SK-N-SH (cell line): ENCODE data around the gene DNAJC15. TPM values are rescaled to one million over a fixed set of nuclear protein-coding genes. Genes with fewer than 3 reads are reported as not detected.

Source experiments
- CTCF ChIA-PET: fragments of 300-600, 350-600 bp; formaldehyde crosslinking; extraction: SDS; loops from one replicate; lab custom pipeline; 2021; lab: Yijun Ruan, JAX
- POLR2A ChIA-PET: fragments of 350-600 bp; sonication (Branson Sonifier 250); formaldehyde crosslinking; extraction: SDS; loops from one replicate; lab custom pipeline; 2020; ENCODE audit warnings: antibody characterized with exemption, inconsistent platforms; lab: Yijun Ruan, JAX
- DNase-seq: peaks from one replicate; pipeline ENCODE4 v3.0.0; 2012
- H2AFZ ChIP-seq: fragments of 200-600 bp; sonication (generic); 2 replicates; pipeline ENCODE4 v1.8.1; 2016; ENCODE audit warnings: antibody characterized with exemption, mild to moderate bottlenecking, low read depth
- H3F3A ChIP-seq: fragments of 200-600 bp; sonication (generic); replicated peaks from 2 replicates; pipeline ENCODE3; 2016; ENCODE audit warnings: antibody characterized with exemption, mild to moderate bottlenecking; ENCODE audit not compliant: insufficient read depth
- H3K27ac ChIP-seq, 2 experiments: fragments of 200-500 bp in 1 of 2; fragments of 200-600 bp in 1 of 2; sonication (Bioruptor generic) in 1 of 2; sonication (generic), shearing (Covaris generic) in 1 of 2; 2 replicates each; pipeline versions ENCODE4 v1.5.1 to v1.6.1; 2014 to 2016; ENCODE audit warnings: low read depth in 2 of 2, inconsistent platforms in 1 of 2, low read length in 1 of 2, mild to moderate bottlenecking in 1 of 2, mixed read lengths in 1 of 2
- H3K27me3 ChIP-seq: fragments of 200-600 bp; sonication (generic), shearing (Covaris generic); 2 replicates; pipeline ENCODE4 v1.6.1; 2016; ENCODE audit warnings: mixed run types; ENCODE audit not compliant: insufficient read depth
- H3K36me3 ChIP-seq, 2 experiments: fragments of 200-500 bp in 1 of 2; fragments of 200-600 bp in 1 of 2; sonication (Bioruptor generic) in 1 of 2; sonication (generic) in 1 of 2; replicated peaks in 1 of 2; 2 replicates each; pipeline versions ENCODE3 to v1.5.1; 2014 to 2016; ENCODE audit warnings: low read length in 1 of 2, mild to moderate bottlenecking in 1 of 2; ENCODE audit not compliant: insufficient read depth in 2 of 2, control insufficient read depth in 1 of 2
- H3K4me1 ChIP-seq, 2 experiments: fragments of 200-500 bp in 1 of 2; fragments of 200-600 bp in 1 of 2; sonication (Bioruptor generic) in 1 of 2; sonication (generic), shearing (Covaris generic) in 1 of 2; 2 replicates each; pipeline versions ENCODE4 v1.5.1 to v1.6.1; 2014 to 2016; ENCODE audit warnings: low read depth in 1 of 2, low read length in 1 of 2, mixed run types in 1 of 2; ENCODE audit not compliant: insufficient read depth in 2 of 2, control insufficient read depth in 1 of 2
- H3K4me2 ChIP-seq: fragments of 200-600 bp; sonication (generic), shearing (Covaris generic); 2 replicates; pipeline ENCODE4 v1.6.1; 2017; ENCODE audit warnings: mixed run types
- H3K4me3 ChIP-seq, 2 experiments: fragments of 200-500 bp in 1 of 2; fragments of 200-600 bp in 1 of 2; sonication (Bioruptor generic) in 1 of 2; sonication (generic), shearing (Covaris generic) in 1 of 2; 2 replicates each; pipeline versions ENCODE4 v1.5.1 to v1.8.1; 2014 to 2016; ENCODE audit warnings: low read depth in 2 of 2, inconsistent platforms in 1 of 2, low read length in 1 of 2, mild to moderate bottlenecking in 1 of 2, mixed read lengths in 1 of 2, moderate library complexity in 1 of 2
- H3K79me2 ChIP-seq: fragments of 200-600 bp; sonication (generic); 2 replicates; pipeline ENCODE4 v1.8.1; 2017; ENCODE audit warnings: mild to moderate bottlenecking; ENCODE audit not compliant: insufficient read depth
- H3K9ac ChIP-seq: fragments of 200-600 bp; sonication (generic); 2 replicates; pipeline ENCODE4 v1.6.1; 2017; ENCODE audit warnings: mixed run types
- H3K9me2 ChIP-seq: fragments of 200-600 bp; sonication (generic); 2 replicates; pipeline ENCODE4 v1.6.1; 2017; ENCODE audit warnings: mixed run types
- H3K9me3 ChIP-seq: fragments of 200-600 bp; sonication (generic); 2 replicates; pipeline ENCODE4 v1.6.1; 2017; ENCODE audit warnings: mixed run types, mild to moderate bottlenecking, moderate library complexity
- H4K20me1 ChIP-seq: fragments of 200-600 bp; sonication (generic); 2 replicates; pipeline ENCODE4 v1.6.1; 2017; ENCODE audit warnings: mild to moderate bottlenecking, mixed run types; ENCODE audit not compliant: insufficient read depth
- CHD2 ChIP-seq: fragments of 150-350 bp; IDR thresholded peaks from 2 replicates; pipeline ENCODE4 v1.6.1; 2018; ENCODE audit warnings: low read length; ENCODE audit not compliant: partially characterized antibody
- CTCF ChIP-seq: fragments of 200-600 bp; sonication (generic); IDR thresholded peaks from 2 replicates; pipeline ENCODE4 v1.6.1; 2017; ENCODE audit warnings: antibody characterized with exemption, mild to moderate bottlenecking, moderate library complexity
- EP300 ChIP-seq, 2 experiments: IDR thresholded peaks; 2 replicates each; pipeline versions ENCODE4 v1.4.0 to v1.6.1; 2012; ENCODE audit warnings: borderline replicate concordance in 1 of 2, low read depth in 1 of 2, low read length in 1 of 2
- GABPA ChIP-seq: IDR thresholded peaks from 2 replicates; pipeline ENCODE4 v1.4.0; 2012; ENCODE audit warnings: low read depth, mild to moderate bottlenecking
- JUND ChIP-seq: IDR thresholded peaks from 2 replicates; pipeline ENCODE4 v1.4.0; 2012
- MAX ChIP-seq: IDR thresholded peaks from 2 replicates; pipeline ENCODE4 v1.4.0; 2012; ENCODE audit warnings: low read depth
- MEF2A ChIP-seq: IDR thresholded peaks from 2 replicates; pipeline ENCODE4 v1.4.0; 2012; ENCODE audit warnings: low read depth, borderline replicate concordance
- MXI1 ChIP-seq: IDR thresholded peaks from 2 replicates; pipeline ENCODE4 v1.6.1; 2012; ENCODE audit warnings: mild to moderate bottlenecking, low read depth, low read length, improper control_type of control experiment
- POLR2AphosphoS5 ChIP-seq: IDR thresholded peaks from 2 replicates; pipeline ENCODE4 v1.6.1; 2012; ENCODE audit warnings: low read depth, low read length
- REST ChIP-seq: IDR thresholded peaks from 2 replicates; pipeline ENCODE4 v1.6.1; 2012; ENCODE audit warnings: mild to moderate bottlenecking, low read depth, low read length, moderate library complexity
- RFX5 ChIP-seq: IDR thresholded peaks from 2 replicates; pipeline ENCODE4 v1.6.1; 2012; ENCODE audit warnings: mild to moderate bottlenecking, improper control_type of control experiment, low read length
- SIN3A ChIP-seq: IDR thresholded peaks from 2 replicates; pipeline ENCODE4 v1.6.1; 2012; ENCODE audit warnings: low read depth, mild to moderate bottlenecking, low read length, moderate library complexity, borderline replicate concordance
- SMC3 ChIP-seq: IDR thresholded peaks from 2 replicates; pipeline ENCODE4 v1.6.1; 2012; ENCODE audit warnings: low read depth, low read length, improper control_type of control experiment
- TAF1 ChIP-seq: IDR thresholded peaks from 2 replicates; pipeline ENCODE4 v1.6.1; 2012; ENCODE audit warnings: low read depth, mild to moderate bottlenecking, low read length, moderate library complexity, borderline replicate concordance
- TEAD4 ChIP-seq: IDR thresholded peaks from 2 replicates; pipeline ENCODE4 v1.4.0; 2012; ENCODE audit warnings: mild to moderate bottlenecking, borderline replicate concordance; ENCODE audit not compliant: insufficient read depth
- YY1 ChIP-seq: IDR thresholded peaks from 2 replicates; pipeline ENCODE4 v1.4.0; 2012; ENCODE audit warnings: low read depth, mild to moderate bottlenecking
- WGBS: methylation state at CpG from one replicate; pipeline ENCODE4 v1.1.6; 2017; ENCODE audit warnings: low lambda C conversion rate; 5-methylcytosine and 5-hydroxymethylcytosine counted together
- polyA plus RNA-seq, 3 experiments: library from polyadenylated mRNA; depleted of rRNA; stranded (reverse); fragments of >200 nt; gene quantifications; 2 replicates each; pipeline ENCODE4 v1.2.3, GENCODE V29; 2012
- TF ChIP-seq, protein P1 (sequence below): IDR thresholded peaks from 2 replicates; pipeline ENCODE4; 2012
- TF ChIP-seq, protein P2 (sequence below): fragments of 150-350 bp; IDR thresholded peaks from 2 replicates; pipeline ENCODE4 v1.6.1; 2017; ENCODE audit warnings: antibody characterized with exemption, low read length, low read depth, borderline replicate concordance

The DNAJC15 gene
- polyA plus RNA-seq, 1 of the 3 experiments (the other 2 are of a cell fraction): 18.4 TPM

- 68% methylated on average over 3 of the region's 3 CpGs for WGBS
- CTCF ChIA-PET: interaction anchor here (0.9 kb wide), 1 partner anchor 762 kb away, joined by 3 read pairs; no protein-coding TSS in a partner anchor
- H4K20me1 ChIP-seq: no peaks in the 10 kb centered on the region
- H3F3A ChIP-seq: no peaks in the 10 kb centered on the region
- H3K27me3 ChIP-seq: no peaks in the 10 kb centered on the region; the same call in 1 of the 2 replicates
- H2AFZ ChIP-seq: no peak overlapping the region
- no peaks in the 10 kb centered on the region for H3K4me1 ChIP-seq
- no peaks in the 10 kb centered on the region for H3K9me2 ChIP-seq
- H3K36me3 ChIP-seq: no peaks in the 10 kb centered on the region
- no peak overlapping the region for H3K4me2 ChIP-seq
- TF ChIP-seq TAF1 (no peak), SIN3A (no peak), GABPA (no peak), EP300 (IDR thresholded peaks at IDR 0.05; ENCODE audit: borderline replicate concordance in 1 of 2, low read depth in 1 of 2, low read length in 1 of 2) (no peak), CHD2 (no peak), MAX (no peak), RFX5 (no peak), MEF2A (no peak), YY1 (no peak), MXI1 (no peak), POLR2AphosphoS5 (no peak), REST (no peak), SMC3 (no peak), TEAD4 (no peak), CTCF (no peak), JUND (no peak)
- TF ChIP-seq, protein P1, sequence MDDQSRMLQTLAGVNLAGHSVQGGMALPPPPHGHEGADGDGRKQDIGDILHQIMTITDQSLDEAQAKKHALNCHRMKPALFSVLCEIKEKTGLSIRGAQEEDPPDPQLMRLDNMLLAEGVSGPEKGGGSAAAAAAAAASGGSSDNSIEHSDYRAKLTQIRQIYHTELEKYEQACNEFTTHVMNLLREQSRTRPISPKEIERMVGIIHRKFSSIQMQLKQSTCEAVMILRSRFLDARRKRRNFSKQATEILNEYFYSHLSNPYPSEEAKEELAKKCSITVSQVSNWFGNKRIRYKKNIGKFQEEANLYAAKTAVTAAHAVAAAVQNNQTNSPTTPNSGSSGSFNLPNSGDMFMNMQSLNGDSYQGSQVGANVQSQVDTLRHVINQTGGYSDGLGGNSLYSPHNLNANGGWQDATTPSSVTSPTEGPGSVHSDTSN: no peak
- TF ChIP-seq, protein P2, sequence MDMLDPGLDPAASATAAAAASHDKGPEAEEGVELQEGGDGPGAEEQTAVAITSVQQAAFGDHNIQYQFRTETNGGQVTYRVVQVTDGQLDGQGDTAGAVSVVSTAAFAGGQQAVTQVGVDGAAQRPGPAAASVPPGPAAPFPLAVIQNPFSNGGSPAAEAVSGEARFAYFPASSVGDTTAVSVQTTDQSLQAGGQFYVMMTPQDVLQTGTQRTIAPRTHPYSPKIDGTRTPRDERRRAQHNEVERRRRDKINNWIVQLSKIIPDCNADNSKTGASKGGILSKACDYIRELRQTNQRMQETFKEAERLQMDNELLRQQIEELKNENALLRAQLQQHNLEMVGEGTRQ: no peak
- no peaks in the 10 kb centered on the region for H3K9me3 ChIP-seq
- POLR2A ChIA-PET: no interaction called here
- H3K79me2 ChIP-seq: no peaks in the 10 kb centered on the region
- DNase-seq: no peak
- H3K4me3 ChIP-seq: no peak overlapping the region
- no peak overlapping the region for H3K27ac ChIP-seq
- no peak overlapping the region for H3K9ac ChIP-seq
These were observed 123.0 kb downstream of the DNAJC15 start for GRCh38 chr13:43146400-43146799.
